Urinary bladder (tissue), 4 donors: ENCODE results near the gene SMIM7. TPM values are rescaled to one million over a fixed set of nuclear protein-coding genes. Genes with fewer than 3 reads are reported as not detected.
"Not testable (repeated sequence)": the region's sequence is repeated elsewhere in the genome, so short reads cannot be mapped to it uniquely, and the experiment has no call there.

ENCODE experiments used
- DNase-seq: peaks from one replicate; pipeline ENCODE4 v3.0.0-alpha.2; 2015; ENCODE audit errors: extremely low spot score
- H3K27ac ChIP-seq: one replicate; pipeline ENCODE4 v1.5.1; 2013; ENCODE audit warnings: low read depth, mild to moderate bottlenecking, moderate library complexity
- H3K36me3 ChIP-seq: one replicate; pipeline ENCODE4 v1.6.1; 2013; ENCODE audit warnings: mild to moderate bottlenecking, moderate library complexity; ENCODE audit not compliant: insufficient read depth
- H3K4me1 ChIP-seq: one replicate; pipeline ENCODE4 v1.6.1; 2013; ENCODE audit warnings: mild to moderate bottlenecking, moderate library complexity; ENCODE audit not compliant: insufficient read depth
- H3K4me3 ChIP-seq: one replicate; pipeline ENCODE4 v1.5.1; 2013; ENCODE audit warnings: low read depth, low read length
- WGBS: extraction: QIAGEN DNeasy Blood & Tissue Kit; methylation state at CpG from one replicate; pipeline ENCODE4 v1.1.7; 2013; 5-methylcytosine and 5-hydroxymethylcytosine counted together
- polyA plus RNA-seq: library from polyadenylated mRNA; stranded (reverse); fragments of 200-250 nt; gene quantifications from one replicate; pipeline ENCODE4 v1.2.3, GENCODE V29; 2013
- total RNA-seq: library from RNA; depleted of rRNA; stranded (reverse); fragments of >200 nt; gene quantifications from one replicate; pipeline ENCODE4 v1.2.3, GENCODE V29; 2014
- donor health status: healthy with polysubstance abuse.
- donor health status: healthy.

The SMIM7 gene
- total RNA-seq (73.8 TPM), polyA plus RNA-seq (84.3 TPM)

DNA sequence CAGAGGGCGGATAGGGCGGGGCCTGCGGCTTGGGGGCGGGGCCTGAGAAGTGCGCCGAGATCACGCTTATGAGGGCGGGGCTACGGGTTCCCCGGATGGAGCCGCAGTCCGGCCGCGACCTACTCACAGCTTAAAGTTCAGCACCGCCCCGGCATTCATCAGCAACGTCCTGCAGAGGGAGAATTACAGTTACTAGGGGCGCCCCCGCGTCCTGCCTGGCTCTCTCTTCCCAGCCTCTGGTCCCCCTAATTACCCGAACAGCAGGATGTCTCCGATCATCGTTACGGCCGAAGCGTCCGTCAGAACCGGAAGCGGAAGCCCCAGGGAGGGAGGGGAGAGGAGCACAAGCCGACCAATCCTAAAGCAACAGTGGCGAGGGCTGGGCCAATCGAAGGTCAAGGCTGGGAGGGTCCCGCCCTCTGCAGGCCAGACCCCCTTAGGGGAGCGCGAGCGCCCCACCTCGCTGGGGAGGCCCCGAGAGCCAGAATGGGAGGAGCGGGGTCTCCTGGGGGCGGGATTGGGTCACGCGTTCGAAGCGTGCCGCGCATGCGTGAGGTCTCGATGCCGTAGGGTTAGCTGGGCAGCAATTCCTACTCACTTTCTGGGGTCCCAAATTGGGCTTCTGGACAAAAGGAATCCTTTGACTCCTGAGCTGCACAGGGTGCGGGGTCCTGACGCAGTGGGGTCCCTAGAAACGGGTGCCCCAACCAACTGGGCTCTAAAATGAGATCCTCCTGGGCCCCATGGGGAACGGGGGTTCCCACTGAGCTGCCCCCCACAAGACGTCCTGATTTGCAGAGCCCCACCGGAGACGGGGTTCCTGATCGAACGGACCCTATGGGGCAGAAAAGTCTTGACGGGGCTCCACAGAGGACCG is at the start of gene SMIM7:
Gene SMIM7, minus strand, starts transcription at position 313 of the 877 bp plus-strand sequence. Its CDS starts 34 bp downstream, at position 279.
- Histone ChIP-seq H3K36me3 (peaks cover 3% of the 10 kb centered on the region), H3K27ac (peak within 1 kb of the TSS; percentile 81), H3K4me1 (no peaks in the 10 kb centered on the region), H3K4me3 (peak within 1 kb of the TSS; percentile 66)
- WGBS = under 1% methylated on average over 60 of the region's 60 CpGs
- peak; percentile 98 for DNase-seq

DNA sequence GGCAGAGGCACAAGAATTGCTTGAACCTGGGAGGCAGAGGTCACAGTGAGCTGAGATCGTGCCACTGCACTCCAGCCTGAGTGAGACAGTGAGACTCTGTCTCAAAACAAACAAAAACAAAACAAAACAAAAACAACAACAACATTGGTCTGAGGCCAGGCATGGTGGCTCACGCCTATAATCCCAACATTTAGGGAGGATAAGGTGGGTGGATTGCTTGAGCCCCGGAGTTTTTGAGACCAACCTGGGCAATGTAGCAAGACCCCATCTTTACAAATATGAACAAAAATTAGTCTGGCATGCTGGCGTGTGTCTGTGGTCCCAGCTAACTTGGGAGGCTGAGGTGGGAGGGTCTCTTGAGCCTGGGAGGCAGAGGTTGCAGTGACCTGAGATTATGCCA is 43.7 kb upstream of the SMIM7 start:
- no peak overlapping the region for H3K27ac ChIP-seq
- H3K36me3 ChIP-seq = no peaks in the 10 kb centered on the region
- no peaks in the 10 kb centered on the region for H3K4me1 ChIP-seq
- no peak overlapping the region for H3K4me3 ChIP-seq
- no peak for DNase-seq
- 79% methylated on average over 4 of the region's 4 CpGs for WGBS

DNA sequence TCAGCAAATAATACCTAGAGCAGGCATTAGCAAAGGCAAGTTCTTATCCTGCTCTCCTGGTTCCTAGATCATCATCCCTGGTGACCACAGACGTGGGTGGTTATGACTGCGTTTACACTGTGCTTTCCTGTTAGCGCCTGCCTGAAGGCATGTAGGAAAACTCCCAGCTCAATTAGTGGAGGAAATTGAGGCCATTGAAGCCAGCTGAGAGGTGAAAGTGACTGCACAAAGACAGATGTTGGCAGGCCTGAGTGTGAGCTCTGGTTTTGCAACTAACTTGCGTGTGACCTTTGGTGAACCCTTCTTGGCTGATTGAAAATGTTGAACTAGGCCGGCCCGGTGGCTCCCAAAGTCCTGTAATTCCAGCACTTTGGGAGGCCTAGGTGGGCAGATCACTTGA is 42.2 kb upstream of the SMIM7 start:
- Histone ChIP-seq H3K4me3 (no peak overlapping the region), H3K36me3 (no peaks in the 10 kb centered on the region), H3K4me1 (no peaks in the 10 kb centered on the region), H3K27ac (no peak overlapping the region)
- 45% methylated on average over 6 of the region's 6 CpGs for WGBS
- DNase-seq = no peak

DNA sequence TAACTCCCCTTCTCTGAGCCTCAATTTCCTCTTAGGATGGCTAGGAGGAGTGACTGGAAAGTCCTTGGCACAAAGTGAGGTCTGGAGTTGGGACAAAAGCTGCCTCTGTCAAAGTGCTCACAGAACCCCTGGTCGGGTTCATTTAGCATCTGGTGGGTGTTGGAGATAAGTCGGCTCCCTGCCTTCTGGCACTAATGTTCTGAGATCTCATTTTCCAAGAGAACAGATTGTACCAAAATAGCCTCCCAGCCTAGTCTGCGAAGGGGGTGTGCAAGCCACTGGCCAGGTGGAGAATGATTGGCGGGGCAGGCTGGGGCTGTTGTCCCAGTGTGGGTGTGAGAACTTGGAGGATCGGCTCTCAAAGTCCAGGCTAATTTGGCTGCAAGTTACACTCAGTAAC is 39.0 kb upstream of the SMIM7 start:
- 55% methylated on average over 5 of the region's 5 CpGs for WGBS
- no peaks in the 10 kb centered on the region for H3K36me3 ChIP-seq
- H3K4me3 ChIP-seq = no peak overlapping the region
- no peak for DNase-seq
- no peaks in the 10 kb centered on the region for H3K4me1 ChIP-seq
- no peak overlapping the region for H3K27ac ChIP-seq

DNA sequence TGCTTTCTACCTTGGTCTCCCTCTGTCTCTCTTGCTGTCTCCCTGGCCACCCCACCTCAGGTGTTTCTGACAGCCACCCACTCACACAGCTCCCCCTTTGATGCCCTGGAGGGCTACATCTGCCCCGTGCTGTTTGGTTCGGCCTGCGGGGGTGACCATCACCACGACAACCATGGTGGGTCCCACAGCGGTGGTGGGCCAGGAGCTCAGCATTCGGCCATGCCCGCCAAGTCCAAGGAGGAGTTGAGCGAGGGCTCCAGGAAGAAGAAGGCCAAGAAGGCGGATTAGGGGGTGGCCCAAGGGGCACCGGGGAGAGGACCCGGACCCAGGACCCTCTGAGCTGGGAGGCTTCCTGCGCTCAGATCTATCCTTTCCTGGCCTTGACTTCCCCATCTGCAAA is 28.1 kb upstream of the SMIM7 start:
- H3K27ac ChIP-seq = no peak overlapping the region
- H3K36me3 ChIP-seq = no peaks in the 10 kb centered on the region
- DNase-seq = no peak
- H3K4me1 ChIP-seq = no peaks in the 10 kb centered on the region
- 93% methylated on average over 12 of the region's 12 CpGs for WGBS
- no peak overlapping the region for H3K4me3 ChIP-seq

DNA sequence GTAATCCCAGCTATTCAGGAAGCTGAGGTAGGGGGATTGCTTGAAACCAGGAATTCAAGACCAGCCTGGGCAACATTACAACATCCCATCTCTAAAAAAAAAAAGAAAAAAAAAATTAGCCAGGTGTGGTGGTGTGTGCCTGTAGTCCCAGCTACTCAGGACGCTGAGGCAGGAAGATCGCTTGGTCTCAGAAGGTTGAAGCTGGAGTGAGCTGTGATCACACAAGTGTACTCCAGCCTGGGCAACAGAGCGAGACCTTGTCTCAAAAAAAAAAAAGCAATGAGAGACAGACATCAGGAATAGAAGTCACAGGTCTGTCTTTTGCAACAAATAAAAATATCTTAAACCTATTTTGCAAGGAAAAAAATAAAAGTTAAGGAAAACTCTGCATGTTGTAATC is 24.3 kb upstream of the SMIM7 start:
- Histone ChIP-seq H3K36me3 (no peaks in the 10 kb centered on the region), H3K27ac (no peak overlapping the region)
- WGBS = 88% methylated on average over 3 of the region's 3 CpGs

DNA sequence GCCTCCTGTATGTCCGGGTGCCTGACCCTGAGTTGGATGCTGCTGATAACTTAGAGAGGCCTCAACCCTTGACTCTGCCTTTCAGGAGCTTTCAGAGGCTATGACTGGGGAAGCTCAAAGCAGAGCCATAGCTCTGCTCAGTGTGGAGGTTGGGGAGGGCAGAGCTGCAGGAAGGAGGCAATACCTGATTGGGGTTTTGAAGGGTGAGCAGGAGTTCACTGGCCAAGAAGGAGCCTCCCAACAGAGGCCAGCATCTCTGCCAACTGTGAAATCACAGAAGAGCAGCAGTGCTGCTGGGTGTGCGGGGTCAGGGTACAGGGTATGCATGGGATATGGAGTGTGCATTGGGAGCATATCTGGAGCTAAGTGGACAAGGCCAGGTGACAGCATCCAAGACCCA is 22.6 kb upstream of the SMIM7 start:
- Histone ChIP-seq H3K27ac (no peak overlapping the region), H3K4me3 (no peak overlapping the region), H3K36me3 (no peaks in the 10 kb centered on the region), H3K4me1 (no peaks in the 10 kb centered on the region)
- DNase-seq = no peak
- 97% methylated on average over 2 of the region's 2 CpGs for WGBS

More for the DNA sequence above, 24.3 kb upstream of the SMIM7 start:
- H3K4me1 ChIP-seq = no peaks in the 10 kb centered on the region
- H3K4me3 ChIP-seq = no peak overlapping the region
- DNase-seq = no peak

DNA sequence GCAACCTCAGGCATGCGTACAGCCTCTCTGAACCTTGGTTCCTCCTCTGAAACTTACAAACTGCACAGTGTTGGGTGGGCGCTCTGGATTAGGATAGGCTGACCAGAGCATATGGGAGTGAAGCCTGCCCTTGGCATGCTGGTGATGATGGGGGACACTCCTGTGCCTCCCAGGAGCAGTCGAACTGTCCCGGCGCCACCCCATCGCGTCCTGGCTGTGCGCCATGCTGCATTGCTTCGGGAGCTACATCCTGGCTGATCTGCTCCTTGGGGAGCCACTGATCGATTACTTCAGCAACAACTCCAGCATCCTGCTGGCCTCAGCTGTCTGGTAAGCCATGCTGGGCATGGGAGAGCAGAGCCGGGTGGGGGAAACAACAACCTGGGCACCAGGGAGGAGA is 19.9 kb upstream of the SMIM7 start:
- H3K27ac ChIP-seq = no peak overlapping the region
- H3K4me1 ChIP-seq = no peaks in the 10 kb centered on the region
- no peak overlapping the region for H3K4me3 ChIP-seq
- DNase-seq = no peak
- H3K36me3 ChIP-seq = no peaks in the 10 kb centered on the region
- 96% methylated on average over 11 of the region's 11 CpGs for WGBS

DNA sequence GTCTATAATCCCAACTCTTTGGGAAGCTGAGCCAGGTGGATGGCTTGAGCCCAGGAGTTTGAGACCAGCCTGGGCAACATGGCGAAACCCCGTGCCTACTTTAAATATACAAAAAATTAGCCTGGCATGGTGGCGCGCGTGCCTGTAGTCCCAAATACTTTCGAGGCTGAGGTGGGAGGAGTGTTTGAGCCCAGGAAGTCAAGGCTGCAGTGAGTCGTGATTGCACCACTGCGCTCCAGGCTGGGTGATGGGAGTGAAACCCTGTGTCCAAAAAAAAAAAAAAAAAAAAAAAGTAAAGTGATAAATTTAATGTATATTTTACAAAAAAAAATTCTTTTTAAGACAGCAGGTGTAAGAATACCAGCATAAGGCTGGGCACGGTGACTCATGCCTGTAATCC is 18.6 kb upstream of the SMIM7 start:
- no peak overlapping the region for H3K27ac ChIP-seq
- H3K4me1 ChIP-seq = no peaks in the 10 kb centered on the region
- H3K36me3 ChIP-seq = no peaks in the 10 kb centered on the region
- 93% methylated on average over 9 of the region's 9 CpGs for WGBS
- no peak for DNase-seq
- H3K4me3 ChIP-seq = no peak overlapping the region

DNA sequence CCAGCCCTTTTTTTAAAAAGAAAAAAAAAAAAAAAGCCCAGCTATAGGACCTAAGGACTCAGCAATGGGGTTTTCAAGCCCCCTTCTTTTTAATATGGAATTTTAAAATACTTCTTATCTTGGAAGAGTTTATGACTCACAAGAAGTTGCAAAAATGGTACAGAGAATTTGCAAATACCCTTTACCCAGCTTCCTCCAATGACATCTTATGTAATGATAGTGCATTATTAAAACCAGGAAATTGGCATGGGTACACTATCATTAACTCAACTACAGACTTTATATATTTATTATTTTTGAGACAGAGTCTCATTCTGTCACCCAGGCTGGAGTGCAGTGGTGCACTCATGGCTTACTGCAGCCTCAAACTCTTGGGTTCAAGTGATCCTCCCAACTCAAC is 17.1 kb upstream of the SMIM7 start:
- H3K4me3 ChIP-seq = no peak overlapping the region
- DNase-seq = no peak
- no peak overlapping the region for H3K27ac ChIP-seq
- H3K4me1 ChIP-seq = no peaks in the 10 kb centered on the region
- H3K36me3 ChIP-seq = no peaks in the 10 kb centered on the region

DNA sequence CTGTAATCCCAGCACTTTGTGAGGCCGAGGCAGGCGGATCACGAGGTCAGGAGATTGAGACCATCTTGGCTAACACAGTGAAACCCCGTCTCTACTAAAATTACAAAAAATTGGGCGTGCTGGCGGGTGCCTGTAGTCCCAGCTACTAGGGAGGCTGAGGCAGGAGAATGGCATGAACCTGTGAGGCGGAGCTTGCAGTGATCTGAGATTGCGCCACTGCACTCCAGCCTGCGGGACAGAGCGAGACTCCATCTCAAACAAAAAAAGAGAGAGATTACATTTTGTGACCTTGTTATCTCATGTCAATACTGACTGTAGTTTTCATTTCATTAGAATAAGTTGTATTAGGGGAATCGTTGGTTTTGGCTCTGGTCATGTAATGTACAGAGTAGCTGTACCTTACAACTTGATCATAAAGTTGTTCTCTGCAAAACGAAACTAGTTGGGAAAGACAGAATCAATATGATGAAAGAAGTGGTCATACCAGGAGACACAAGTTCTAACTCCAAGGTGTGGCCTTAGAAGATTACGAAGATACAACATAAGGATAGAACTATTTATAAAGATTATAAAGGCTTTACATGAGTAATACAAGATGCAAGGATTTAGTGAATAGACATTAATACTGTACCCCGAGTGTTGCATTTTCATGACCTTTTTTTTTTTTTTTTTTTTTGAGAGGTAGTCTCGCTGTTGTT is 16.3 kb upstream of the SMIM7 start:
- Histone ChIP-seq H3K36me3 (no peaks in the 10 kb centered on the region), H3K4me1 (no peaks in the 10 kb centered on the region), H3K4me3 (no peak overlapping the region), H3K27ac (no peak overlapping the region)
- WGBS = 89% methylated on average over 15 of the region's 15 CpGs
- DNase-seq = no peak

DNA sequence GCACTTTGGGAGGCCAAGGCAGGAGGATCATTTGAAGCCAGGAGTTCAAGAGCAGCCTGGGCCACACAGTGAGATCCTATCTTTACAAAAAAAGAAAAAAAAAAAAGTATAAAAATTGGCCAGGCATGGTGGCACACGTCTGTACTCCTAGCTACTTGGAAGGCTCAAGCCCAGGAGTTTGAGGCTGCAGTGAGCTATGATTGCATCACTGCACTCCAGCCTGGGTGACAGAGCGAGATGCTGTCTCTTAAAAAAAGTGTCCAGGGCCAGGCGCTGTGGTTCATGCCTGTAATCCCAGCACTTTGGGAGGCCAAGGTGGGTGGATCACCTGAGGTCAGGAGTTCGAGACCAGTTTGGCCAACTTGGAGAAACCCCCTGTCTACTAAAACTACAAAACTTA is 13.9 kb upstream of the SMIM7 start:
- not testable (repeated sequence) for H3K4me1 ChIP-seq, H3K36me3 ChIP-seq, H3K27ac ChIP-seq, H3K4me3 ChIP-seq, DNase-seq
- WGBS = 88% methylated on average over 4 of the region's 4 CpGs

DNA sequence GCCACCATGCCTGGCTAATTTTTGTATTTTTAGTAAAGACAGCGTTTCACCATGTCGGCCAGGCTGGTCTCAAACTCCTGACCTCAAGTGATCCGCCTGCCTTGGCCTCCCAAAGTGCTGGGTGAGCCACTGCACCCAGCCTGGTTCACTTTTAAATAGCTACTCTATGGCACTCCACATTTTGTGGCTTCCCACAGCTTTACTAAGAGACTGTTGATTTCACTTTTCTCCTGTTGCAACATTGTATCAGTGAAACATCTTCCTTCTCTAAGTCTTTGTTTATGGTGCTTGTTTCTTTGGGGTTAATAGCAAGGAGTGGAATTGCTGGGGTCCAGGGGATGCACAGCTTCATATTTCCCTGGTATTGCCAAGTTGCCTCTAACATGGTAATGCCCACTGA is 13.3 kb upstream of the SMIM7 start:
- 91% methylated on average over 3 of the region's 3 CpGs for WGBS
- Histone ChIP-seq H3K4me1 (no peaks in the 10 kb centered on the region), H3K4me3 (no peak overlapping the region), H3K27ac (no peak overlapping the region), H3K36me3 (no peaks in the 10 kb centered on the region)
- no peak for DNase-seq

DNA sequence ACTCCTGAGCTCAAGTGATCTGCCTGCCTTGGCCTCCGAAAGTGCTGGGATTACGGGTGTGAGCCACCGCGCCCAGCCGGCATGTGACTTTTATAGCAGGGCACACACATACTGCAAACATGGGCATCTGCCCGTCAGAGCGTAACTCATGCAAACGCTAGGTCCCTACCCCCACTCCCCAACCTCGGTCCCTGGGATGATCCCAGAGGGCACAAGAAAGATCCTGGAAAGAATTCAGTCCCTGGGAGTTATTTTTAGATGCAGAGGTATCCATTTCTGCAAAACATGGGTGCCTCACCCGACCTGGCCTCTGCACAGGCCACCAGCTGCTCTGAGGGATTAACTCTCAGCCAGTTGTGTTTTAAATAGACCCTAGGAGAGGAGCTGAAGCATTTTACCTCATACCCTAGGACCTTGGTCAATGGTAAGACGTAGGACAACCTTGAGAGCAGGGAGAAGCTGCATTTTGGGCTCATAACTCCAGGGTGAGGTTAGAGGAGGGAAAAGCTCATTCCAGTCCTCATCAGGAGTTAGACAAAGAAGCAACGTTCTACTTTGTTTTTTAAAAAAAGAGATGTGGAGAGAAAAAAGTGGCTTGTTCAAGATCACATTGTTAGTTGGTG is 11.8 kb upstream of the SMIM7 start:
- WGBS = 75% methylated on average over 12 of the region's 12 CpGs
- H3K4me1 ChIP-seq = no peaks in the 10 kb centered on the region
- DNase-seq = no peak
- no peak overlapping the region for H3K27ac ChIP-seq
- no peak overlapping the region for H3K4me3 ChIP-seq
- no peaks in the 10 kb centered on the region for H3K36me3 ChIP-seq
